GM23338 (cell line): ENCODE data around the gene INSM2. TPM values are rescaled to one million over a fixed set of nuclear protein-coding genes. Genes with fewer than 3 reads are reported as not detected.

Experiments
- ATAC-seq: fragments of 200-7000 bp; cut with Tn5 transposase; 3 replicates; pipeline ENCODE4 v1.9.1; 2020
- DNase-seq: peaks from one replicate; pipeline ENCODE4 v3.0.0-alpha.2; 2015; ENCODE audit warnings: low spot score
- H2AFZ ChIP-seq: fragments of 200-600 bp; sonication (generic); 2 replicates; pipeline ENCODE4 v1.8.0; 2016; ENCODE audit warnings: antibody characterized with exemption, mild to moderate bottlenecking, moderate library complexity
- H3F3A ChIP-seq: fragments of 200-600 bp; sonication (generic); replicated peaks from 2 replicates; pipeline ENCODE4 v1.8.0; 2017; ENCODE audit warnings: antibody characterized with exemption, mixed run types, low read depth
- H3K27ac ChIP-seq: fragments of 200-600 bp; sonication (generic); 2 replicates; pipeline ENCODE4 v1.6.1; 2016; ENCODE audit warnings: low read depth
- H3K27me3 ChIP-seq: fragments of 200-600 bp; sonication (generic); 2 replicates; pipeline ENCODE4 v1.8.0; 2016; ENCODE audit warnings: mild to moderate bottlenecking, mixed run types, moderate library complexity; ENCODE audit not compliant: insufficient read depth
- H3K36me3 ChIP-seq: fragments of 200-600 bp; sonication (generic); 2 replicates; pipeline ENCODE4 v1.8.0; 2016; ENCODE audit warnings: mild to moderate bottlenecking; ENCODE audit not compliant: insufficient read depth
- H3K4me1 ChIP-seq: fragments of 200-600 bp; sonication (generic); 2 replicates; pipeline ENCODE4 v1.8.0; 2016; ENCODE audit warnings: mild to moderate bottlenecking, moderate library complexity; ENCODE audit not compliant: insufficient read depth
- H3K4me2 ChIP-seq: fragments of 200-600 bp; sonication (generic); 2 replicates; pipeline ENCODE4 v1.7.1; 2017; ENCODE audit warnings: mixed run types
- H3K4me3 ChIP-seq: fragments of 200-600 bp; sonication (generic); 2 replicates; pipeline ENCODE4 v1.6.1; 2016; ENCODE audit warnings: mixed run types
- H3K79me2 ChIP-seq: fragments of 200-600 bp; sonication (generic); replicated peaks from 2 replicates; pipeline ENCODE4 v1.8.0; 2017; ENCODE audit warnings: mild to moderate bottlenecking; ENCODE audit not compliant: insufficient read depth
- H3K9me2 ChIP-seq: fragments of 200-600 bp; sonication (generic); 2 replicates; pipeline ENCODE4 v1.8.0; 2017; ENCODE audit not compliant: insufficient read depth
- H4K20me1 ChIP-seq: fragments of 200-600 bp; sonication (generic); replicated peaks from 2 replicates; pipeline ENCODE4 v1.8.0; 2017; ENCODE audit warnings: mild to moderate bottlenecking; ENCODE audit not compliant: insufficient read depth
- H3K27ac Mint-ChIP-seq: 2 replicates; pipeline ENCODE4 v1.8.0; 2020; ENCODE audit warnings: inconsistent platforms, mild to moderate bottlenecking, moderate library complexity, mixed read lengths
- H3K27me3 Mint-ChIP-seq: 3 replicates; pipeline ENCODE4 v1.8.0; 2022; ENCODE audit warnings: low read depth, mild to moderate bottlenecking, moderate library complexity, mixed read lengths, inconsistent platforms; ENCODE audit not compliant: insufficient read depth, poor library complexity
- H3K36me3 Mint-ChIP-seq: 3 replicates; pipeline ENCODE4 v1.8.0; 2021; ENCODE audit warnings: low read depth, mild to moderate bottlenecking, inconsistent platforms, moderate library complexity, mixed read lengths
- H3K4me1 Mint-ChIP-seq: 3 replicates; pipeline ENCODE4 v1.8.0; 2020; ENCODE audit warnings: mild to moderate bottlenecking, inconsistent platforms, mixed read lengths
- H3K4me3 Mint-ChIP-seq: 3 replicates; pipeline ENCODE4 v1.8.0; 2021; ENCODE audit warnings: moderate library complexity, mild to moderate bottlenecking, inconsistent platforms, mixed read lengths
- H3K9me3 Mint-ChIP-seq: 3 replicates; pipeline ENCODE4 v1.8.0; 2020; ENCODE audit warnings: moderate library complexity, mild to moderate bottlenecking, inconsistent platforms, mixed read lengths
- CREB1 ChIP-seq: fragments of 250-450 bp; sonication (Bioruptor Pico); IDR thresholded peaks from 2 replicates; pipeline ENCODE4 v1.5.0; 2020; ENCODE audit warnings: low read depth, mild to moderate bottlenecking, moderate library complexity
- CTCF ChIP-seq, 2 experiments: fragments of 200-600 bp in 1 of 2; sonication (generic) in 1 of 2; conservative IDR thresholded peaks; 2 replicates each; pipeline versions ENCODE4 v1.5.1 to v1.6.1; 2016 to 2017; ENCODE audit warnings: antibody characterized with exemption in 2 of 2, low read depth in 2 of 2, mild to moderate bottlenecking in 2 of 2, moderate library complexity in 1 of 2
- ETS1 ChIP-seq: IDR thresholded peaks from 2 replicates; pipeline ENCODE4 v1.6.1; 2016; ENCODE audit warnings: antibody characterized with exemption
- EZH2 ChIP-seq: fragments of 200-600 bp; sonication (generic); IDR thresholded peaks from one replicate; pipeline ENCODE4 v1.8.0; 2017; ENCODE audit warnings: antibody characterized with exemption, mild to moderate bottlenecking, low read depth; ENCODE audit not compliant: unreplicated experiment
- JUNB ChIP-seq: IDR thresholded peaks from one replicate; pipeline ENCODE4 v1.6.1; 2016; ENCODE audit warnings: antibody characterized with exemption; ENCODE audit not compliant: unreplicated experiment
- NANOG ChIP-seq: IDR thresholded peaks from 2 replicates; pipeline ENCODE4 v1.6.1; 2016; ENCODE audit warnings: antibody characterized with exemption, borderline replicate concordance
- POLR2AphosphoS5 ChIP-seq: IDR thresholded peaks from 2 replicates; pipeline ENCODE4 v1.6.1; 2016; ENCODE audit warnings: antibody characterized with exemption, low read depth
- REST ChIP-seq: IDR thresholded peaks from one replicate; pipeline ENCODE4 v1.6.1; 2018; ENCODE audit warnings: antibody characterized with exemption; ENCODE audit not compliant: unreplicated experiment
- ZNF114 ChIP-seq: fragments of 250-450 bp; sonication (Bioruptor Pico); IDR thresholded peaks from 2 replicates; pipeline ENCODE4 v1.5.0; 2020; ENCODE audit warnings: mild to moderate bottlenecking, moderate library complexity
- ZNF331 ChIP-seq: fragments of 250-450 bp; sonication (Bioruptor Pico); IDR thresholded peaks from 2 replicates; pipeline ENCODE4 v1.5.0; 2020; ENCODE audit warnings: low read depth, mild to moderate bottlenecking, moderate library complexity
- ZNF462 ChIP-seq: fragments of 250-450 bp; sonication (Bioruptor Pico); IDR thresholded peaks from 2 replicates; pipeline ENCODE4 v1.5.0; 2020; ENCODE audit warnings: mild to moderate bottlenecking, moderate library complexity
- polyA plus RNA-seq: library from polyadenylated mRNA; unstranded; fragments of >200 nt; fragmentation: Nextera tagmentation; extraction: Ambion mirVana; gene quantifications from 2 replicates; pipeline ENCODE4 v1.2.1, GENCODE V29; 2016
- total RNA-seq: library from RNA; depleted of rRNA; stranded (reverse); fragments of >200 nt; shearing (Covaris generic); gene quantifications from 2 replicates; pipeline ENCODE4 v1.2.3, GENCODE V29; 2014

The INSM2 gene
- total and polyA plus RNA-seq, 2 experiments from 2014 or later = not detected

- H3K4me3 Mint-ChIP-seq = no peak overlapping the region
Measured at GRCh38 chr14:35539969-35540368, 6.0 kb downstream of the INSM2 start.

More at GRCh38 chr14:35539969-35540368, 6.0 kb downstream of the INSM2 start:
- no peaks in the 10 kb centered on the region for H3K9me2 ChIP-seq
- H3F3A ChIP-seq = 0 out of 2 replicates have a peak, but pooled peaks cover 7% of the 10 kb centered on the region
- peaks cover 33% of the 10 kb centered on the region for H3K27me3 ChIP-seq
- H4K20me1 ChIP-seq = peaks cover 6% of the 10 kb centered on the region
- H3K27ac ChIP-seq = no peak overlapping the region
- no peak overlapping the region for H3K4me2 ChIP-seq
- no peak overlapping the region for H2AFZ ChIP-seq
- no peak overlapping the region for H3K4me3 ChIP-seq
- H3K9me3 Mint-ChIP-seq = no peaks in the 10 kb centered on the region
- H3K27ac Mint-ChIP-seq = no peak overlapping the region
- no peak for DNase-seq
- H3K36me3 ChIP-seq = no peaks in the 10 kb centered on the region
- peaks cover 7% of the 10 kb centered on the region; the same call in 1 of the 2 replicates for H3K4me1 ChIP-seq
- no peaks in the 10 kb centered on the region for H3K79me2 ChIP-seq
- ATAC-seq = no peak
- TF ChIP-seq ETS1 (no peak), ZNF114 (CRISPR knock-in tag) (no peak), ZNF331 (no peak), CTCF (conservative IDR thresholded peaks at IDR 0.05; ENCODE audit: low read depth in 2 of 2) (no peak), POLR2AphosphoS5 (no peak), EZH2 (no peak), ZNF462 (CRISPR knock-in tag) (no peak), NANOG (no peak), CREB1 (no peak), REST (no peak), JUNB (no peak)
- H3K4me1 Mint-ChIP-seq = no peaks in the 10 kb centered on the region; the same call in 2 of the 3 replicates
- peaks cover 25% of the 10 kb centered on the region for H3K27me3 Mint-ChIP-seq
- no peaks in the 10 kb centered on the region for H3K36me3 Mint-ChIP-seq
